ENCODE data around the gene MECP2.

DNA sequence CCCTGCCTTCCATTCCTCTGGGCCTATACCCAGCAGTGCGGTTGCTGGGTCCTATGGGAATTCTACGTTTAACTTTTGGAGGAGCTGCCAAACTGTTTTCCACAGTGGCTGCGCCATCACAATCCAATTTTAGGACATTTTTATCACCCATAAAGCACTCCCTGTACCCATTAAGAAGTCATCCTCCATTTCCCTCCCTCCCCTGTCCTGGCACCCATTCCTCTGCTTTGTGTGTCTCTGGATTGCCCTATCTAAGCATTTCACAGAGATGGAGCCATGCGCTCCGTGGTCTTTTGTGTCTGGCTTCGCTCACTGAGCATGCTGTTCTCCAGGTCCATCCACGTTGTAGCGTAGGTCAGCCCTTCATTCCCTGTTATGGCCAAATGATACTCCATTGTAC is 44.9 kb upstream of the MECP2 start:
- TF ChIP-seq EZH2 (IDR thresholded peaks at IDR 0.05; ENCODE audit: low read length, unreplicated experiment) (no peak), CTCF (conservative IDR thresholded peaks at IDR 0.05; ENCODE audit: low read depth, low read length) (no peak), EZH2phosphoT487 (IDR thresholded peaks at IDR 0.05; ENCODE audit: borderline replicate concordance, low read length) (no peak)

Measured in PC-3 (cell line).